ENCODE measurements around the gene SKI. TPM values are rescaled to one million over a fixed set of nuclear protein-coding genes. Genes with fewer than 3 reads are reported as not detected.
A peak's percentile ranks its signal among the peaks of the same experiment; 100 is the strongest.

Gene SKI
- total and polyA plus RNA-seq, 2 experiments from 2014 or later = 9.3 to 66.8 TPM

GRCh38 chr1:2210786-2211185 lies 17.3 kb upstream of the SKI start (continued):
- no peak for TF ChIP-seq CTCF (conservative IDR thresholded peaks at IDR 0.05; ENCODE audit: low read depth in 2 of 2)
- TF ChIP-seq EZH2phosphoT487 (IDR thresholded peaks at IDR 0.05; ENCODE audit: unreplicated experiment) = no peak
- no peak for TF ChIP-seq POLR2AphosphoS5 (IDR thresholded peaks at IDR 0.05; ENCODE audit: low read depth)

DNA sequence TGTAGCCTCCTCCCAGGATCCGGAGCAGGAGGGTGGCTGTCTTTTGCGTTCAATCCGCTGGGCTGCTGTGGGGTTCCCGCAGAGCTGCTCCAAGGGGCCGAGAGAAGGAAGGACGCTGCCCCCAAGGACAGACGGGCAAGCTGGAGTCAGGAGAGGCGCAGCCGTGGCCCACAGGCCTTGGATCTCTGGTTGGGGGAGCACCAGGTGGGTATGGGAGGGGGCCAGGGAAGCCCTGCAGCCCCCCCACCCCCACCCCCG lies 15.9 kb upstream of the SKI start:
- Mint-ChIP-seq H3K36me3 (ENCODE audit: low read depth) (no peaks in the 10 kb centered on the region), H3K27me3 (ENCODE audit: insufficient read depth, low read depth, poor library complexity) (peaks cover 8% of the 10 kb centered on the region), H3K27ac (peak overlapping the region; percentile 84), H3K9me3 (no peaks in the 10 kb centered on the region), H3K4me3 (peak overlapping the region; percentile 53; the same call in 1 of the 3 replicates), H3K4me1 (peaks cover 13% of the 10 kb centered on the region)
- TF ChIP-seq EZH2phosphoT487 (IDR thresholded peaks at IDR 0.05; ENCODE audit: unreplicated experiment) = no peak
- TF ChIP-seq CREB1 (CRISPR knock-in tag; IDR thresholded peaks at IDR 0.05; ENCODE audit: low read depth) = no peak
- no peak for TF ChIP-seq JUNB (IDR thresholded peaks at IDR 0.05; ENCODE audit: unreplicated experiment)
- TF ChIP-seq CTCF (conservative IDR thresholded peaks at IDR 0.05; ENCODE audit: low read depth in 2 of 2) = no peak
- no peak for TF ChIP-seq ZNF462 (CRISPR knock-in tag; IDR thresholded peaks at IDR 0.05)
- TF ChIP-seq ZNF331 (CRISPR knock-in tag; IDR thresholded peaks at IDR 0.05; ENCODE audit: low read depth) = no peak
- TF ChIP-seq NANOG (IDR thresholded peaks at IDR 0.05; ENCODE audit: borderline replicate concordance) = no peak
- no peak for TF ChIP-seq ZNF114 (CRISPR knock-in tag; IDR thresholded peaks at IDR 0.05)
- TF ChIP-seq STAT1 (IDR thresholded peaks at IDR 0.05; ENCODE audit: unreplicated experiment) = no peak
- H3F3A ChIP-seq (replicated peaks; ENCODE audit: low read depth) = peaks cover 11% of the 10 kb centered on the region; the same call in 1 of the 2 replicates
- H3K79me2 ChIP-seq (replicated peaks; ENCODE audit: insufficient read depth) = no peaks in the 10 kb centered on the region
- no peaks in the 10 kb centered on the region for H3K27me3 ChIP-seq (ENCODE audit: insufficient read depth)
- peak; percentile 45 for ATAC-seq
- H2AFZ ChIP-seq = 0 out of 2 replicates have a peak overlapping the region, but pooled peaks have one; percentile 43
- peak overlapping the region; percentile 94 for H3K27ac ChIP-seq (ENCODE audit: low read depth)
- H3K4me2 ChIP-seq = peak overlapping the region; percentile 83
- H3K4me3 ChIP-seq = peak overlapping the region; percentile 62
- H4K20me1 ChIP-seq (replicated peaks; ENCODE audit: insufficient read depth) = no peaks in the 10 kb centered on the region
- DNase-seq (ENCODE audit: low spot score) = no peak
- no peaks in the 10 kb centered on the region for H3K9me2 ChIP-seq (ENCODE audit: insufficient read depth)
- H3K4me1 ChIP-seq (ENCODE audit: insufficient read depth) = peaks cover 13% of the 10 kb centered on the region
- H3K36me3 ChIP-seq (ENCODE audit: insufficient read depth) = no peaks in the 10 kb centered on the region

All from GM23338 (cell line).